Measurements from ENCODE around the gene DIO2. TPM values are rescaled to one million over a fixed set of nuclear protein-coding genes. Genes with fewer than 3 reads are reported as not detected.

DIO2 gene
- total RNA-seq, 2 donors from 2014 or later, result 2.3 to 8.5 TPM

- no peak for TF ChIP-seq POLR2AphosphoS5 (IDR thresholded peaks at IDR 0.05)
- intact Hi-C loops (cut with DNase I), result no loop called here
- WGBS, result 65% methylated on average over 10 of the region's 10 CpGs
- no peak for DNase-seq (ENCODE audit: low spot score)
- H3K36me3 ChIP-seq, result no peaks in the 10 kb centered on the region
- H3K27ac ChIP-seq, result no peak overlapping the region
- no peak overlapping the region for H3K4me3 ChIP-seq
- no peaks in the 10 kb centered on the region for H3K9me3 ChIP-seq
- no peaks in the 10 kb centered on the region for H3K4me1 ChIP-seq (replicated peaks)
- H3K27me3 ChIP-seq (replicated peaks; ENCODE audit: insufficient read depth), result no peaks in the 10 kb centered on the region
Observed at GRCh38 chr14:80215756-80216581, 4.7 kb upstream of the DIO2 start.

- no peak overlapping the region for H3K4me3 ChIP-seq
- DNase-seq (ENCODE audit: low spot score), result no peak
- intact Hi-C loops (cut with DNase I), result no loop called here
- TF ChIP-seq POLR2AphosphoS5 (IDR thresholded peaks at IDR 0.05) (no peak), POLR2A (IDR thresholded peaks at IDR 0.05) (no peak)
- TF ChIP-seq, protein P1, sequence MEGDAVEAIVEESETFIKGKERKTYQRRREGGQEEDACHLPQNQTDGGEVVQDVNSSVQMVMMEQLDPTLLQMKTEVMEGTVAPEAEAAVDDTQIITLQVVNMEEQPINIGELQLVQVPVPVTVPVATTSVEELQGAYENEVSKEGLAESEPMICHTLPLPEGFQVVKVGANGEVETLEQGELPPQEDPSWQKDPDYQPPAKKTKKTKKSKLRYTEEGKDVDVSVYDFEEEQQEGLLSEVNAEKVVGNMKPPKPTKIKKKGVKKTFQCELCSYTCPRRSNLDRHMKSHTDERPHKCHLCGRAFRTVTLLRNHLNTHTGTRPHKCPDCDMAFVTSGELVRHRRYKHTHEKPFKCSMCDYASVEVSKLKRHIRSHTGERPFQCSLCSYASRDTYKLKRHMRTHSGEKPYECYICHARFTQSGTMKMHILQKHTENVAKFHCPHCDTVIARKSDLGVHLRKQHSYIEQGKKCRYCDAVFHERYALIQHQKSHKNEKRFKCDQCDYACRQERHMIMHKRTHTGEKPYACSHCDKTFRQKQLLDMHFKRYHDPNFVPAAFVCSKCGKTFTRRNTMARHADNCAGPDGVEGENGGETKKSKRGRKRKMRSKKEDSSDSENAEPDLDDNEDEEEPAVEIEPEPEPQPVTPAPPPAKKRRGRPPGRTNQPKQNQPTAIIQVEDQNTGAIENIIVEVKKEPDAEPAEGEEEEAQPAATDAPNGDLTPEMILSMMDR (IDR thresholded peaks at IDR 0.05), result no peak
- no peaks in the 10 kb centered on the region for H3K36me3 ChIP-seq
- H3K27me3 ChIP-seq (replicated peaks; ENCODE audit: insufficient read depth), result no peaks in the 10 kb centered on the region
- no peak overlapping the region for H3K27ac ChIP-seq
- H3K4me1 ChIP-seq (replicated peaks), result no peaks in the 10 kb centered on the region
- no peaks in the 10 kb centered on the region for H3K9me3 ChIP-seq
- WGBS, result 79% methylated on average over 4 of the region's 4 CpGs
Observed at GRCh38 chr14:80215081-80215480, 3.8 kb upstream of the DIO2 start.

DNA sequence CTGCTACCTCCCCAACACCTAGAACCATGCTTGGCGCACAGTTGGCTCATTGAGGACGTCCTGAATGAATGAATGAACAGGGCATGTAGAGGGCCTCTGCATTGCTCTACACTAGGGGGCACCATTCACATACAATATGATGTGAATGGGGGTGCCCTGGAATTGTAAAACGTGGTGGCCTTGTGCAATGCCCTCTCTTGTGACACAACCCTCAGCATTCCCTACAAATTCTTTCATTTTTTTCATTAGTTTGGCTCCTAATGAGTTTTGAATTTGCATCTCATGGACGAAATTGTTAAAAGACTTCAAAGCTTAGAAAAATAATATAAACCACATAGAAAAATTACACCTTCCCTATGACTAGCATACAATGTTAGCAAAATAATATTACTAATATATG is 2.3 kb upstream of the DIO2 start:
- H3K4me3 ChIP-seq, result no peak overlapping the region
- H3K27ac ChIP-seq, result no peak overlapping the region
- 67% methylated on average over 4 of the region's 4 CpGs for WGBS
- no peaks in the 10 kb centered on the region for H3K27me3 ChIP-seq (replicated peaks; ENCODE audit: insufficient read depth)
- no peaks in the 10 kb centered on the region for H3K36me3 ChIP-seq
- H3K9me3 ChIP-seq, result no peaks in the 10 kb centered on the region
- TF ChIP-seq POLR2A (IDR thresholded peaks at IDR 0.05), result no peak
- TF ChIP-seq, protein P1 (IDR thresholded peaks at IDR 0.05), result peak in 1 of 4 experiments; percentile 38
- no peak for TF ChIP-seq POLR2AphosphoS5 (IDR thresholded peaks at IDR 0.05)
- H3K4me1 ChIP-seq (replicated peaks), result no peaks in the 10 kb centered on the region
- intact Hi-C loops (cut with DNase I), result no loop called here
- DNase-seq (ENCODE audit: low spot score), result no peak

GRCh38 chr14:80212023-80212397 is 706 bp upstream of the DIO2 start:
- peak overlapping the region in 1 of 2 donors; percentile 3 for H3K4me3 ChIP-seq
- 0% methylated on average over 5 of the region's 5 CpGs for WGBS

DNA sequence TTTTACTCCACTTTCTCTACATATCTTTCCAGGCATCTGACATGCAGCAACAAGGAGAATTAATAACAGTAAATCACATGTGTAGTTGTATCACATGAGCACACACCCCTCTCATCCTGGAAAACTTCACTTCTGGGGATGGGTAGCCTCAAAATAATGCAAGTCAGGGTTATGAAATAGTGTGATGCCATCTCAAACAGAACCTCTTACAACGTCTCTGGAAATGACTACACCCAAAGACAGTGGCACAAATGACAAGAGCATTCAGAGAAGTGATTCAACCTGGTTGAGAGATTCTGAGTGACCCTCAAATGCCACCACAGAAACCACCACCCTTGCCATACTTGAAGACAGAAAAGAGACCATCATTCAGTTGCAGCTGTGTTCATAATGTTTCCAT is 2.8 kb downstream of the DIO2 start:
- Histone ChIP-seq H3K36me3 (no peaks in the 10 kb centered on the region), H3K27ac (no peak overlapping the region), H3K4me3 (no peak overlapping the region), H3K4me1 (replicated peaks) (no peaks in the 10 kb centered on the region), H3K27me3 (replicated peaks; ENCODE audit: insufficient read depth) (no peaks in the 10 kb centered on the region), H3K9me3 (no peaks in the 10 kb centered on the region)
- WGBS, result 52% methylated on average over 1 of the region's 1 CpG
- intact Hi-C loops (cut with DNase I), result no loop called here
- no peak for DNase-seq (ENCODE audit: low spot score)
- TF ChIP-seq POLR2AphosphoS5 (IDR thresholded peaks at IDR 0.05) (no peak), POLR2A (IDR thresholded peaks at IDR 0.05) (no peak)
- TF ChIP-seq, protein P1 (IDR thresholded peaks at IDR 0.05), result no peak

More at GRCh38 chr14:80212023-80212397, 706 bp upstream of the DIO2 start:
- no peaks in the 10 kb centered on the region for H3K9me3 ChIP-seq
- DNase-seq (ENCODE audit: low spot score), result no peak
- no peaks in the 10 kb centered on the region for H3K4me1 ChIP-seq (replicated peaks)
- H3K27ac ChIP-seq, result no peak overlapping the region
- no peaks in the 10 kb centered on the region for H3K27me3 ChIP-seq (replicated peaks; ENCODE audit: insufficient read depth)
- intact Hi-C loops (cut with DNase I), result no loop called here
- H3K36me3 ChIP-seq, result no peaks in the 10 kb centered on the region
- TF ChIP-seq, protein P1 (IDR thresholded peaks at IDR 0.05), result no peak
- TF ChIP-seq POLR2AphosphoS5 (IDR thresholded peaks at IDR 0.05) (no peak), POLR2A (IDR thresholded peaks at IDR 0.05) (no peak)

Measured in prostate gland (tissue), 2 donors.